NCI-H128 (cell line): Measurements from ENCODE around the gene LILRB2.
"Not testable (repeated sequence)": the region's sequence is repeated elsewhere in the genome, so short reads cannot be mapped to it uniquely, and the experiment has no call there.

Experiments used
- DNase-seq: peaks from one replicate; lab custom pipeline; 2025; ENCODE audit not compliant: unreplicated experiment; lab: John Stamatoyannopoulos, UW

LILRB2 gene

GRCh38 chr19:54275951-54276350 is 5.0 kb downstream of the LILRB2 start:
- DNase-seq: no peak

GRCh38 chr19:54274516-54274915 is 6.4 kb downstream of the LILRB2 start:
- DNase-seq: not testable (repeated sequence)

GRCh38 chr19:54273821-54274220 is 7.1 kb downstream of the LILRB2 start:
- no peak for DNase-seq

GRCh38 chr19:54272181-54272580 is 8.7 kb downstream of the LILRB2 start:
- not testable (repeated sequence) for DNase-seq

- DNase-seq: not testable (repeated sequence)
Observed at GRCh38 chr19:54271587-54271986, 9.3 kb downstream of the LILRB2 start.

GRCh38 chr19:54271106-54271505 is 9.8 kb downstream of the LILRB2 start:
- no peak for DNase-seq

GRCh38 chr19:54268936-54269335 is 12.0 kb downstream of the LILRB2 start:
- no peak for DNase-seq

GRCh38 chr19:54266133-54266532 is 14.8 kb downstream of the LILRB2 start:
- no peak for DNase-seq

GRCh38 chr19:54262470-54262869 is 18.4 kb downstream of the LILRB2 start:
- no peak for DNase-seq

- no peak for DNase-seq
Observed at GRCh38 chr19:54262066-54262465, 18.8 kb downstream of the LILRB2 start.

GRCh38 chr19:54257116-54257480 is 23.8 kb downstream of the LILRB2 start, which contains the start of gene LILRB5:
LILRB5 (minus strand) TSS chr19:54257273; CDS start chr19:54257193, 80 bp downstream.
- no peak for DNase-seq

- DNase-seq: no peak
Observed at GRCh38 chr19:54256250-54257115, 24.4 kb downstream of the LILRB2 start.

GRCh38 chr19:54255105-54255775 is 25.7 kb downstream of the LILRB2 start:
- DNase-seq: no peak

GRCh38 chr19:54254195-54254906 is 26.6 kb downstream of the LILRB2 start:
- DNase-seq: no peak

- DNase-seq: no peak
Observed at GRCh38 chr19:54253331-54254194, 27.3 kb downstream of the LILRB2 start.

- no peak for DNase-seq
Observed at GRCh38 chr19:54252845-54253244, 28.1 kb downstream of the LILRB2 start.

- no peak for DNase-seq
Observed at GRCh38 chr19:54252243-54252642, 28.7 kb downstream of the LILRB2 start.

- no peak for DNase-seq
Observed at GRCh38 chr19:54248016-54248601, 32.8 kb downstream of the LILRB2 start.

GRCh38 chr19:54247106-54247930 is 33.6 kb downstream of the LILRB2 start:
- no peak for DNase-seq
